H9 (cell line): ENCODE results near the gene RADIL. TPM values are rescaled to one million over a fixed set of nuclear protein-coding genes. Genes with fewer than 3 reads are reported as not detected.

Experiments
- DNase-seq: peaks from one replicate; pipeline ENCODE4 v3.0.0-alpha.2; 2017
- H2AFZ ChIP-seq: one replicate; pipeline ENCODE4 v1.6.1; 2013; ENCODE audit warnings: mild to moderate bottlenecking, low read length, control low read depth, moderate library complexity
- H2AK5ac ChIP-seq: 2 replicates; pipeline ENCODE4 v1.6.1; 2013; ENCODE audit warnings: low read length, control low read depth, mixed read lengths; ENCODE audit not compliant: insufficient read length
- H2BK120ac ChIP-seq: one replicate; pipeline ENCODE4 v1.6.1; 2013; ENCODE audit warnings: low read depth, mild to moderate bottlenecking, low read length, control low read depth, inconsistent platforms; ENCODE audit not compliant: poor library complexity, severe bottlenecking
- H2BK12ac ChIP-seq: 2 replicates; pipeline ENCODE4 v1.6.1; 2013; ENCODE audit warnings: low read length, control low read depth, mixed read lengths, low read depth; ENCODE audit not compliant: insufficient read length
- H2BK15ac ChIP-seq: 2 replicates; pipeline ENCODE4 v1.6.1; 2013; ENCODE audit warnings: low read depth, low read length, control low read depth
- H2BK20ac ChIP-seq: one replicate; pipeline ENCODE4 v1.6.1; 2013; ENCODE audit warnings: low read depth, mild to moderate bottlenecking, low read length, control low read depth, inconsistent platforms; ENCODE audit not compliant: poor library complexity, severe bottlenecking
- H2BK5ac ChIP-seq: 2 replicates; pipeline ENCODE4 v1.6.1; 2013; ENCODE audit warnings: low read length, control low read depth, mixed read lengths; ENCODE audit not compliant: insufficient read length
- H3K14ac ChIP-seq: 2 replicates; pipeline ENCODE4 v1.6.1; 2013; ENCODE audit warnings: low read length, control low read depth; ENCODE audit not compliant: insufficient read depth
- H3K18ac ChIP-seq: 2 replicates; pipeline ENCODE4 v1.6.1; 2013; ENCODE audit warnings: low read depth, mild to moderate bottlenecking, mixed read lengths, low read length, control low read depth; ENCODE audit not compliant: insufficient read length
- H3K23ac ChIP-seq: 2 replicates; pipeline ENCODE4 v1.6.1; 2013; ENCODE audit warnings: low read length, control low read depth, mixed read lengths, low read depth; ENCODE audit not compliant: insufficient read length
- H3K23me2 ChIP-seq: 2 replicates; pipeline ENCODE4 v1.6.1; 2013; ENCODE audit warnings: low read depth, mild to moderate bottlenecking, mixed read lengths, low read length, control low read depth; ENCODE audit not compliant: insufficient read length, poor library complexity, severe bottlenecking
- H3K27ac ChIP-seq: 2 replicates; pipeline ENCODE4 v1.5.1; 2013; ENCODE audit warnings: low read length, control low read depth, mixed read lengths, low read depth; ENCODE audit not compliant: insufficient read length
- H3K27me3 ChIP-seq: 2 replicates; pipeline ENCODE4 v1.6.1; 2013; ENCODE audit warnings: low read length, control low read depth, inconsistent platforms; ENCODE audit not compliant: insufficient read depth
- H3K4ac ChIP-seq: 2 replicates; pipeline ENCODE4 v1.6.1; 2013; ENCODE audit warnings: low read depth, mild to moderate bottlenecking, control low read depth, inconsistent platforms, low read length, moderate library complexity
- H3K4me1 ChIP-seq: 2 replicates; pipeline ENCODE4 v1.6.1; 2013; ENCODE audit warnings: low read length, control low read depth, inconsistent platforms; ENCODE audit not compliant: insufficient read depth
- H3K4me2 ChIP-seq: 2 replicates; pipeline ENCODE4 v1.6.1; 2013; ENCODE audit warnings: low read length, control low read depth, mixed read lengths; ENCODE audit not compliant: insufficient read length, insufficient read depth
- H3K56ac ChIP-seq: 2 replicates; pipeline ENCODE4 v1.6.1; 2013; ENCODE audit warnings: low read depth, mild to moderate bottlenecking, mixed read lengths, low read length, control low read depth; ENCODE audit not compliant: insufficient read length
- H3K79me1 ChIP-seq: 2 replicates; pipeline ENCODE4 v1.6.1; 2013; ENCODE audit warnings: low read depth, mild to moderate bottlenecking, moderate library complexity, low read length, control low read depth, inconsistent platforms; ENCODE audit not compliant: insufficient read depth, poor library complexity, severe bottlenecking
- H3K79me2 ChIP-seq: 2 replicates; pipeline ENCODE4 v1.6.1; 2013; ENCODE audit warnings: low read length, control low read depth, inconsistent platforms; ENCODE audit not compliant: insufficient read depth
- H3K9ac ChIP-seq: 2 replicates; pipeline ENCODE4 v1.6.1; 2013; ENCODE audit warnings: low read length, control low read depth, mixed read lengths; ENCODE audit not compliant: insufficient read length; ENCODE audit errors: extremely low read depth
- H3K9me3 ChIP-seq: one replicate; pipeline ENCODE4 v1.6.1; 2013; ENCODE audit warnings: low read depth, low read length, inconsistent platforms; ENCODE audit not compliant: control insufficient read depth
- H3T11ph ChIP-seq: one replicate; pipeline ENCODE4 v1.6.1; 2013; ENCODE audit warnings: mild to moderate bottlenecking, low read length, control low read depth, inconsistent platforms
- H4K20me1 ChIP-seq: one replicate; pipeline ENCODE4 v1.6.1; 2013; ENCODE audit not compliant: control insufficient read depth, insufficient read length, insufficient read depth
- H4K5ac ChIP-seq: 2 replicates; pipeline ENCODE4 v1.6.1; 2013; ENCODE audit warnings: low read depth, mild to moderate bottlenecking, mixed read lengths, low read length, control low read depth; ENCODE audit not compliant: insufficient read length
- H4K8ac ChIP-seq: replicated peaks from 2 replicates; pipeline ENCODE4 v1.6.1; 2013; ENCODE audit warnings: low read length, control low read depth, mixed read lengths, low read depth; ENCODE audit not compliant: insufficient read length
- H4K91ac ChIP-seq: 2 replicates; pipeline ENCODE4 v1.6.1; 2013; ENCODE audit warnings: low read depth, mild to moderate bottlenecking, moderate library complexity, mixed read lengths, low read length, control low read depth; ENCODE audit not compliant: insufficient read length
- H3K27ac Mint-ChIP-seq, 3 experiments: 2 replicates in 2 of 3; 3 replicates in 1 of 3; pipeline ENCODE4 v1.8.0; 2020 to 2021; ENCODE audit warnings: mixed read lengths in 3 of 3, mild to moderate bottlenecking in 1 of 3, moderate library complexity in 1 of 3
- H3K27me3 Mint-ChIP-seq: 2 replicates; pipeline ENCODE4 v1.8.0; 2021; ENCODE audit warnings: low read depth, mild to moderate bottlenecking, moderate library complexity, mixed read lengths
- H3K36me3 Mint-ChIP-seq, 3 experiments: 2 replicates in 2 of 3; 3 replicates in 1 of 3; pipeline ENCODE4 v1.8.0; 2020 to 2021; ENCODE audit warnings: low read depth in 3 of 3, mixed read lengths in 3 of 3; ENCODE audit not compliant: insufficient read depth in 1 of 3
- H3K4me1 Mint-ChIP-seq, 2 experiments: 2 replicates each; pipeline ENCODE4 v1.8.0; 2020; ENCODE audit warnings: mixed read lengths in 2 of 2
- H3K4me3 Mint-ChIP-seq, 2 experiments: 2 replicates in 1 of 2; 3 replicates in 1 of 2; pipeline ENCODE4 v1.8.0; 2020 to 2021; ENCODE audit warnings: mild to moderate bottlenecking in 2 of 2, mixed read lengths in 2 of 2, moderate library complexity in 1 of 2
- H3K9me3 Mint-ChIP-seq, 2 experiments: 2 replicates in 1 of 2; 3 replicates in 1 of 2; pipeline ENCODE4 v1.8.0; 2020; ENCODE audit warnings: mild to moderate bottlenecking in 2 of 2, mixed read lengths in 2 of 2, moderate library complexity in 1 of 2
- CTCF ChIP-seq: fragments of 200-600 bp; sonication (generic); conservative IDR thresholded peaks from 3 replicates; pipeline ENCODE4 v1.8.0; 2021; ENCODE audit warnings: antibody characterized with exemption, mild to moderate bottlenecking
- WGBS: extraction: QIAGEN DNeasy Blood & Tissue Kit; methylation state at CpG from one replicate; pipeline ENCODE4 v1.1.7; 2013; ENCODE audit warnings: missing lambda C conversion rate, low lambda C conversion rate, mixed read lengths; ENCODE audit not compliant: insufficient read length; ENCODE audit errors: extremely low coverage; 5-methylcytosine and 5-hydroxymethylcytosine counted together
- total RNA-seq: library from RNA; stranded (reverse); gene quantifications from 2 replicates; pipeline ENCODE4 v1.2.1, GENCODE V29; 2021

RADIL gene
- total RNA-seq, 1 experiment from 2014 or later = 4.7 TPM

- no peak for DNase-seq
Observed at GRCh38 chr7:4758791-4759190, 124.7 kb downstream of the RADIL start.

More at GRCh38 chr7:4758791-4759190, 124.7 kb downstream of the RADIL start:
- Histone ChIP-seq H3K18ac (no peak overlapping the region), H3K4me1 (no peaks in the 10 kb centered on the region), H3K79me1 (no peaks in the 10 kb centered on the region), H3K4ac (no peak overlapping the region), H3K4me2 (no peak overlapping the region), H4K20me1 (no peaks in the 10 kb centered on the region), H2BK5ac (no peak overlapping the region), H3T11ph (no peak overlapping the region), H3K56ac (no peak overlapping the region), H4K91ac (no peak overlapping the region), H2BK15ac (no peak overlapping the region), H3K9ac (no peak overlapping the region), H2BK12ac (no peak overlapping the region), H3K9me3 (no peaks in the 10 kb centered on the region), H3K23ac (no peak overlapping the region), H3K14ac (no peak overlapping the region; the same call in 1 of the 2 replicates), H2AK5ac (no peak overlapping the region), H2BK120ac (no peak overlapping the region), H4K8ac (no peak overlapping the region), H2BK20ac (no peak overlapping the region), H3K79me2 (no peaks in the 10 kb centered on the region), H3K27me3 (no peaks in the 10 kb centered on the region), H3K23me2 (no peaks in the 10 kb centered on the region), H2AFZ (no peak overlapping the region), H4K5ac (no peak overlapping the region), H3K27ac (no peak overlapping the region)
- Mint-ChIP-seq H3K4me1 (no peaks in the 10 kb centered on the region), H3K27me3 (no peaks in the 10 kb centered on the region; the same call in 1 of the 2 replicates), H3K9me3 (no peaks in the 10 kb centered on the region), H3K36me3 (peaks cover 14 to 21% (median 19%) of the 10 kb centered on the region in 3 experiments; a peak in 6 of 7 replicates), H3K27ac (no peak overlapping the region), H3K4me3 (no peak overlapping the region)
- WGBS = no CpG with 5 or more reads among the region's 29 CpGs
- TF ChIP-seq CTCF = no peak
